ENCODE measurements around the gene TTC24.

GRCh38 chr1:156579472-156579871, at the start of gene TTC24:
- TF ChIP-seq CTCF (IDR thresholded peaks at IDR 0.05; ENCODE audit: insufficient read depth, low read length, poor library complexity, severe bottlenecking) (no peak), EZH2phosphoT487 (conservative IDR thresholded peaks at IDR 0.05; ENCODE audit: low read length) (no peak)

Measured in SU-DHL-6 (cell line).